Hepatocyte (in vitro differentiated cells): ENCODE results near the gene ADGRG6. TPM values are rescaled to one million over a fixed set of nuclear protein-coding genes. Genes with fewer than 3 reads are reported as not detected.

Experiments used
- DNase-seq: peaks from one replicate; pipeline ENCODE4 v3.0.0-alpha.2; 2016; ENCODE audit warnings: low spot score
- H2AFZ ChIP-seq: fragments of 200-600 bp; sonication (generic); 2 replicates; pipeline ENCODE4 v1.6.0; 2016; ENCODE audit warnings: antibody characterized with exemption, mild to moderate bottlenecking
- H3K27ac ChIP-seq: fragments of 200-600 bp; sonication (generic); 2 replicates; pipeline ENCODE4 v1.5.1; 2016; ENCODE audit warnings: mild to moderate bottlenecking
- H3K27me3 ChIP-seq: fragments of 200-600 bp; sonication (generic); 2 replicates; pipeline ENCODE4 v1.6.1; 2016
- H3K36me3 ChIP-seq: fragments of 200-600 bp; sonication (generic); replicated peaks from 2 replicates; pipeline ENCODE4 v1.5.1; 2016; ENCODE audit warnings: low read depth; ENCODE audit not compliant: insufficient read depth
- H3K4me1 ChIP-seq: fragments of 200-600 bp; sonication (generic); 2 replicates; pipeline ENCODE4 v1.5.1; 2016; ENCODE audit warnings: mild to moderate bottlenecking, moderate library complexity; ENCODE audit not compliant: insufficient read depth
- H3K4me2 ChIP-seq: fragments of 200-600 bp; sonication (generic); 2 replicates; pipeline ENCODE4 v1.6.0; 2016
- H3K4me3 ChIP-seq: fragments of 200-600 bp; sonication (generic); 2 replicates; pipeline ENCODE4 v1.5.1; 2016; ENCODE audit warnings: mild to moderate bottlenecking
- H3K79me2 ChIP-seq: fragments of 200-600 bp; sonication (generic); 2 replicates; pipeline ENCODE4 v1.6.0; 2017; ENCODE audit warnings: mild to moderate bottlenecking
- H3K9me2 ChIP-seq: fragments of 200-600 bp; sonication (generic); replicated peaks from 2 replicates; pipeline ENCODE4 v1.6.0; 2017; ENCODE audit warnings: mild to moderate bottlenecking; ENCODE audit not compliant: insufficient read depth
- H3K9me3 ChIP-seq: fragments of 200-600 bp; sonication (generic); 2 replicates; pipeline ENCODE4 v1.5.1; 2016; ENCODE audit warnings: low read depth, mild to moderate bottlenecking
- H4K20me1 ChIP-seq: fragments of 200-600 bp; sonication (generic); 2 replicates; pipeline ENCODE4 v1.6.0; 2016; ENCODE audit warnings: mild to moderate bottlenecking; ENCODE audit not compliant: insufficient read depth, poor library complexity, severe bottlenecking
- EZH2 ChIP-seq: fragments of 200-600 bp; sonication (generic); IDR thresholded peaks from 2 replicates; pipeline ENCODE4 v1.6.1; 2016; ENCODE audit warnings: antibody characterized with exemption, mild to moderate bottlenecking, borderline replicate concordance
- EZH2phosphoT487 ChIP-seq: fragments of 200-600 bp; sonication (generic); IDR thresholded peaks from one replicate; pipeline ENCODE4 v1.6.1; 2018; ENCODE audit warnings: antibody characterized with exemption, mild to moderate bottlenecking, low read depth, moderate library complexity; ENCODE audit not compliant: unreplicated experiment, severe bottlenecking
- WGBS: methylation state at CpG from one replicate; pipeline ENCODE4 v1.1.6; 2016; ENCODE audit warnings: low lambda C conversion rate; ENCODE audit errors: missing lambda C conversion rate; 5-methylcytosine and 5-hydroxymethylcytosine counted together
- polyA plus RNA-seq: library from polyadenylated mRNA; unstranded; fragments of >200 nt; fragmentation: Nextera tagmentation; extraction: Ambion mirVana; gene quantifications from 2 replicates; pipeline ENCODE4 v1.2.1, GENCODE V29; 2016
- total RNA-seq: library from RNA; depleted of rRNA; stranded (reverse); fragments of >200 nt; gene quantifications from 2 replicates; pipeline ENCODE4 v1.2.3, GENCODE V29; 2014
- TF ChIP-seq, protein P1 (sequence below): fragments of 200-600 bp; sonication (generic); IDR thresholded peaks from 2 replicates; pipeline ENCODE4 v1.5.1; 2016; ENCODE audit warnings: antibody characterized with exemption, mild to moderate bottlenecking; ENCODE audit not compliant: poor library complexity

The ADGRG6 gene
- total and polyA plus RNA-seq, 2 experiments from 2014 or later = 13.9 to 92.0 TPM

DNA sequence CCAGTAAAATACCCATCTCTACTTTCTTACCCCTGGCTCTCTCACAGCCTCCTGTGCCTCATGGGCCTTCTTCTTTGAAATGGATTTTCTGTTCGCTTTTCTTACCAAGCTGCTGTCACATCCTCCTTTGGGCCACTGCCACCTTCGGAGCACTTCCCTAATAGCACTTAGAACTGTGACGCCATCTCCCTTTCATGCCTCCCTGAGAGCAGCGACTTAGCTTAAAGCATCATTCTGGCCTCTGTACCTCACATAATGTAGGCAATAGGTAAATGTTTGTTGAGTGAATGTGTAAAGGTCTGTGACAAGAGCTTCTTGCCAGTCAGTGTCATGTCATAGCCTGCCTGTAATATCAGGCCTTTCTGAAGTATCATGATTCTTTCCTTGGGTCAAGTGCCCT is 78.8 kb downstream of the ADGRG6 start:
- Histone ChIP-seq H3K27me3 (no peaks in the 10 kb centered on the region), H2AFZ (no peak overlapping the region), H4K20me1 (no peaks in the 10 kb centered on the region), H3K36me3 (no peaks in the 10 kb centered on the region), H3K4me3 (no peak overlapping the region), H3K4me1 (peaks cover 41% of the 10 kb centered on the region), H3K4me2 (no peak overlapping the region), H3K9me3 (no peaks in the 10 kb centered on the region), H3K79me2 (no peaks in the 10 kb centered on the region), H3K9me2 (no peaks in the 10 kb centered on the region), H3K27ac (no peak overlapping the region)
- DNase-seq = no peak
- TF ChIP-seq, protein P1, sequence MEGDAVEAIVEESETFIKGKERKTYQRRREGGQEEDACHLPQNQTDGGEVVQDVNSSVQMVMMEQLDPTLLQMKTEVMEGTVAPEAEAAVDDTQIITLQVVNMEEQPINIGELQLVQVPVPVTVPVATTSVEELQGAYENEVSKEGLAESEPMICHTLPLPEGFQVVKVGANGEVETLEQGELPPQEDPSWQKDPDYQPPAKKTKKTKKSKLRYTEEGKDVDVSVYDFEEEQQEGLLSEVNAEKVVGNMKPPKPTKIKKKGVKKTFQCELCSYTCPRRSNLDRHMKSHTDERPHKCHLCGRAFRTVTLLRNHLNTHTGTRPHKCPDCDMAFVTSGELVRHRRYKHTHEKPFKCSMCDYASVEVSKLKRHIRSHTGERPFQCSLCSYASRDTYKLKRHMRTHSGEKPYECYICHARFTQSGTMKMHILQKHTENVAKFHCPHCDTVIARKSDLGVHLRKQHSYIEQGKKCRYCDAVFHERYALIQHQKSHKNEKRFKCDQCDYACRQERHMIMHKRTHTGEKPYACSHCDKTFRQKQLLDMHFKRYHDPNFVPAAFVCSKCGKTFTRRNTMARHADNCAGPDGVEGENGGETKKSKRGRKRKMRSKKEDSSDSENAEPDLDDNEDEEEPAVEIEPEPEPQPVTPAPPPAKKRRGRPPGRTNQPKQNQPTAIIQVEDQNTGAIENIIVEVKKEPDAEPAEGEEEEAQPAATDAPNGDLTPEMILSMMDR = no peak
- TF ChIP-seq EZH2 (no peak), EZH2phosphoT487 (no peak)
- WGBS = 84% methylated on average over 4 of the region's 4 CpGs

- 96% methylated on average over 2 of the region's 2 CpGs for WGBS
- TF ChIP-seq EZH2 (no peak), EZH2phosphoT487 (no peak)
- TF ChIP-seq, protein P1 = no peak
- H2AFZ ChIP-seq = no peak overlapping the region
Measured at GRCh38 chr6:142381181-142381580, 79.4 kb downstream of the ADGRG6 start.

DNA sequence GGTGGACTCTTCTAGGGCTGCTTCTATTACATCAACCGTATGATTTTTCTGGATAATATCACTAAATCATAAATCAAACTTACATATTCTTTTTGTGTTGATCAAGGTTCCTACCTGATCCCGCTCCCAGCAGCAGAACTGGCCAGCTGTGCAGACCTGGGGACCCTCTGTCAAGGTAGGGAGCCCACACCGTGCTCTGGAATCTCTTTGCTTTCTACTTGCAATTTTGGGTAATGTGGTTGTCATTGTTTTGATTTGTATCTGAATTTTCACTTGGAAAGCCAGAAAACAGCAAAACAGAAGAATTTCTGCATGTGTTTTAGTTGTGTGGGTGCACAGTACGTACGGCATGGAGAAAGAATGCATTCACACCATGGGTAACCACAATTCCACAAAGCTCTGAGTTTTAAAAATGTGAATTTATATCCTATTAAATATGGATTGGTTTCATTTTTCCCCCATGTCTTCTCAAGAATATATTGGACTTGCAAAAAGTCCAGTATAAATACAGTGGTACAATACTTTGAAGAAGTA is 80.1 kb downstream of the ADGRG6 start:
- no peak overlapping the region for H3K27ac ChIP-seq
- H3K9me3 ChIP-seq = no peaks in the 10 kb centered on the region
- no peak for DNase-seq

More at GRCh38 chr6:142381181-142381580, 79.4 kb downstream of the ADGRG6 start:
- no peaks in the 10 kb centered on the region for H3K79me2 ChIP-seq
- no peak for DNase-seq
- no peak overlapping the region for H3K4me2 ChIP-seq
- H3K36me3 ChIP-seq = no peaks in the 10 kb centered on the region
- H3K9me3 ChIP-seq = no peaks in the 10 kb centered on the region
- no peak overlapping the region for H3K27ac ChIP-seq
- no peak overlapping the region for H3K4me3 ChIP-seq
- no peaks in the 10 kb centered on the region for H3K27me3 ChIP-seq
- H3K4me1 ChIP-seq = peaks cover 36% of the 10 kb centered on the region
- H4K20me1 ChIP-seq = no peaks in the 10 kb centered on the region
- H3K9me2 ChIP-seq = no peaks in the 10 kb centered on the region

More for the DNA sequence above, 80.1 kb downstream of the ADGRG6 start:
- no peak overlapping the region for H2AFZ ChIP-seq
- no peaks in the 10 kb centered on the region for H3K27me3 ChIP-seq
- H3K36me3 ChIP-seq = no peaks in the 10 kb centered on the region
- H3K4me2 ChIP-seq = no peak overlapping the region
- H4K20me1 ChIP-seq = no peaks in the 10 kb centered on the region
- no peaks in the 10 kb centered on the region for H3K9me2 ChIP-seq
- H3K79me2 ChIP-seq = no peaks in the 10 kb centered on the region
- WGBS = 93% methylated on average over 5 of the region's 5 CpGs
- H3K4me1 ChIP-seq = peaks cover 28% of the 10 kb centered on the region
- H3K4me3 ChIP-seq = no peak overlapping the region
- TF ChIP-seq, protein P1 = no peak
- TF ChIP-seq EZH2 (no peak), EZH2phosphoT487 (no peak)
